GM21526 (cell line): ENCODE data around the gene ADCY7.
"Not testable (repeated sequence)": the region's sequence is repeated elsewhere in the genome, so short reads cannot be mapped to it uniquely, and the experiment has no call there.

Experiments
- ATAC-seq: cut with Tn5 transposase; IDR thresholded peaks from one replicate; pipeline ENCODE4 v1.9.1; 2021; ENCODE audit warnings: moderate library complexity; ENCODE audit not compliant: unreplicated experiment, low FRiP score

The ADCY7 gene

GRCh38 chr16:50329446-50330189, 63.3 kb downstream of the ADCY7 start:
- no peak for ATAC-seq

- no peak for ATAC-seq
These were observed 65.2 kb downstream of the ADCY7 start for GRCh38 chr16:50331570-50331969.

GRCh38 chr16:50332599-50332998, 66.2 kb downstream of the ADCY7 start:
- no peak for ATAC-seq

GRCh38 chr16:50334106-50334975, 68.0 kb downstream of the ADCY7 start:
- no peak for ATAC-seq

GRCh38 chr16:50335196-50335958, 69.0 kb downstream of the ADCY7 start:
- ATAC-seq: peak; percentile 73

- no peak for ATAC-seq
These were observed 70.5 kb downstream of the ADCY7 start for GRCh38 chr16:50336884-50337283.

GRCh38 chr16:50338371-50339231, 72.2 kb downstream of the ADCY7 start:
- ATAC-seq: no peak

- ATAC-seq: no peak
These were observed 74.2 kb downstream of the ADCY7 start for GRCh38 chr16:50340578-50340977.

GRCh38 chr16:50343566-50343965, 77.2 kb downstream of the ADCY7 start:
- ATAC-seq: not testable (repeated sequence)

GRCh38 chr16:50345210-50345609, 78.9 kb downstream of the ADCY7 start:
- ATAC-seq: not testable (repeated sequence)

GRCh38 chr16:50351116-50351515, 84.8 kb downstream of the ADCY7 start:
- ATAC-seq: no peak

- ATAC-seq: no peak
These were observed 85.6 kb downstream of the ADCY7 start for GRCh38 chr16:50351952-50352351.

GRCh38 chr16:50354082-50354481, 87.7 kb downstream of the ADCY7 start:
- ATAC-seq: no peak

- no peak for ATAC-seq
These were observed 88.5 kb downstream of the ADCY7 start for GRCh38 chr16:50354629-50355456.

- ATAC-seq: no peak
These were observed 93.3 kb downstream of the ADCY7 start for GRCh38 chr16:50359626-50360025.

- no peak for ATAC-seq
These were observed 93.9 kb downstream of the ADCY7 start for GRCh38 chr16:50360033-50360778.

- no peak for ATAC-seq
These were observed 94.4 kb downstream of the ADCY7 start for GRCh38 chr16:50360779-50361178.

GRCh38 chr16:50363656-50364055, 97.3 kb downstream of the ADCY7 start:
- ATAC-seq: no peak
